ENCODE data around the gene STEAP3.

STEAP3 gene

DNA sequence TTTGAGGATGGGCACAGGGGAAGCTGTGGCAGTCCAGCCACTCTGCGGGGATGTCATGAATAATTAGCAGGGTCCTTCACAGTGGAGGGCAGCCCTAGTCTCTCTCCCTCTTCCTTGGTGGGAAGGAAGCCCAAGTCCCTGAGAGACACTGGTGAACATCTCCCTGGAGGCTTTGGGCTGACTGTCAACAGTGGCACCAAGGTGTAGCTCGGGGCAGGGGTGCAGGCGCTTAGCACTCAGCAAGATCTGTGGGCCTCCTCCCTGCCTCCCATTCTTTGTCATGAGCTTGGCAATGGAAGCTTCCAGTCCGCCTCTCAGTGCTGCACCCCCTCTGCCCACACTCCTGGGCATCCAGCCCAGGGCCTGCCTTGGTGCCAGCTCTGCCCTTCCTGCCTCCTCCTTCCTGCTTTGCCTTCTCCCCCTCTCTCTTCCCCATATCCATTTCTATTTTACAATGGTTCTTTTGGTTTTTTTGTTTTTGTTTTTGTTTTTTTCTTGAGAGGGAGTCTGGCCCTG is 59.4 kb downstream of the STEAP3 start:
- Histone ChIP-seq H3K36me3 (replicated peaks) (no peaks in the 10 kb centered on the region), H3K9me3 (no peaks in the 10 kb centered on the region), H3K4me3 (no peak overlapping the region), H3K27me3 (ENCODE audit: low read depth) (no peaks in the 10 kb centered on the region), H3K4me1 (no peaks in the 10 kb centered on the region)
- in situ Hi-C loops (cut with MboI; ENCODE audit: low sequenced_read_pairs) = no loop called here
- no peak for DNase-seq (ENCODE audit: low spot score in 2 of 2)

DNA sequence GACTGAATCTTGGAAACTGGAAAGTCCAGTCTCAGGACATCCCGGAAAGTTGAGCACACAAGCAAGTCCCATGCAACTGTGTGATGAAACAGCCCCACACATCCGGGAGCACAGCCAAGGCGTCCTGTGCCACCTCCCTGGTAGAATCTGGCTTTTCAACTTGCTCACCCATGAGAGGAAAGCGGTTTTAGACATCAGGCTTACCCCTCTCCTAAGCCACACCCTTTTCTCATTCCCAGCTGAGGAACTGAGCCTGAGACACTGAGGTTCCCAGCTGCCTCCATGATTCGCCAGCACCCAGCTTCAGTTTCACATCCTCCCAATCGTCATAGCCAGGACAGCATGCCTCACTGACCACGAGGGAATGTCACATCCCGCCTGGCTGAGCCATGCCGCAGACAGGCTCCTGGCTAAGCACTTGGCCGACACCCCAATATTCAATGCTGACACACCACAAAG is 60.3 kb downstream of the STEAP3 start:
- no peaks in the 10 kb centered on the region for H3K9me3 ChIP-seq
- no peak for DNase-seq (ENCODE audit: low spot score in 2 of 2)
- no peak overlapping the region for H3K4me3 ChIP-seq
- in situ Hi-C loops (cut with MboI; ENCODE audit: low sequenced_read_pairs) = no loop called here
- H3K27me3 ChIP-seq (ENCODE audit: low read depth) = no peaks in the 10 kb centered on the region
- no peaks in the 10 kb centered on the region for H3K4me1 ChIP-seq
- H3K36me3 ChIP-seq (replicated peaks) = no peaks in the 10 kb centered on the region

DNA sequence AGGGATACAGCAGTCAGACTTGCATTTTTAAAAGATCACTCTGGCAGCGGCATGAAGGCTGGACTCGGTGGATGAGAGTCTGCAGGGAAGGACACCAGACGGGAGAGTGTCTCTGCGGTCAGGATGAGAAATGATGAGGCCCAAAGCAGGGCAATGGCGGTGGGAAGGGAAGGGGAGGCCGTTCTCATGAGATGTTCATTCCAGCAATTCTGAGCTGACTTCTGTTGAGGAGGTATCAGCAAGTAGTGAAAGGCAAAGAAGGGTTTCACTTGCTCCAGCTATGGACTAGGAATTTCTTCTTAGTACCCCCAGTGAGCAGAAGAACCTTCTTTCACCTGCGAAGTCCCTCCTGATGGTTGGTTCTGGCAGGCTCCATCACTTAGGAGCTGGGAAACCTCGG is 63.0 kb downstream of the STEAP3 start:
- H3K4me1 ChIP-seq = peaks cover under 1% of the 10 kb centered on the region
- no peaks in the 10 kb centered on the region for H3K27me3 ChIP-seq (ENCODE audit: low read depth)
- in situ Hi-C loops (cut with MboI; ENCODE audit: low sequenced_read_pairs) = no loop called here
- no peaks in the 10 kb centered on the region for H3K36me3 ChIP-seq (replicated peaks)
- H3K4me3 ChIP-seq = no peak overlapping the region
- no peak for DNase-seq (ENCODE audit: low spot score in 2 of 2)
- H3K9me3 ChIP-seq = no peaks in the 10 kb centered on the region

DNA sequence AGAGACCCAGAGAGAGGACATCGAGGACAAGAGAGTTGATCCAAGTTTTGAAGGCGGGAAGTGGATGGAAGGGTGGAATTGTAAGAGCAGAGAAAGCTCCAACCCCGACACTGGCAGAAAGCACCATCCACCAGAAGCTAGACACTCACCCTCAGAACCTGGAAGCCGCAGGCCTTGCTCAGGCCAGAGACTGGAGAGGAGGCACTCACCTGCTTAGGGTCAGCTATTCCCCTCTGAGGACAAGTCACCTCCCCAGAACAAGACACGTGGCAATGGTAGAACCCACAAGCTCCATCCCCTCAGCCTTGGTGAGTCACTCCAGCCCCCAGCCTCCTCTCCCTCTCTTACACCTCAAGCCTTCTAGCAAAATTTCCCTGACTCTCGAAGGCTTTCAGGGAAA is 64.9 kb downstream of the STEAP3 start:
- Histone ChIP-seq H3K4me1 (peaks cover 5% of the 10 kb centered on the region), H3K4me3 (no peak overlapping the region), H3K36me3 (replicated peaks) (no peaks in the 10 kb centered on the region), H3K9me3 (no peaks in the 10 kb centered on the region), H3K27me3 (ENCODE audit: low read depth) (no peaks in the 10 kb centered on the region)
- in situ Hi-C loops (cut with MboI; ENCODE audit: low sequenced_read_pairs) = no loop called here
- DNase-seq (ENCODE audit: low spot score in 2 of 2) = no peak

DNA sequence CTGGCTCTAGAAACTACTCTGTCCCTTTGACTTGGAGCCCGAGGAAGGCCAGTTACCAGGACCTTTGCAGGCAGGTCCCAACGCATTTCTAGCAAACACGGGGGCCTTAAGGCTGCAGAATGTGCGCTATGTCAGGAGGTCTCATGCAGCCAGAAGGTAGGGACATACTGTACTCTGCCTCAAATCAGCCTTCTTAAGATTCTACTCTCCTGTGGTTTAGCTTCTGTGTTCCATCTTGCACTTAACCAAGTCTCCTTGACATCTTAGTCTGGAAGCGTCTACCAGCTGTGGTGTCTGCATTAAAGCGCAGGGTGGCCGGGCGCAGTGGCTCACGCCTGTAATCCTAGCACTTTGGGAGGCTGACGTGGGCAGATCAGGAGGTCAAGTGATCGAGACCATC is 65.5 kb downstream of the STEAP3 start:
- in situ Hi-C loops (cut with MboI; ENCODE audit: low sequenced_read_pairs) = no loop called here
- no peak for DNase-seq (ENCODE audit: low spot score in 2 of 2)
- Histone ChIP-seq H3K27me3 (ENCODE audit: low read depth) (no peaks in the 10 kb centered on the region), H3K9me3 (no peaks in the 10 kb centered on the region), H3K36me3 (replicated peaks) (no peaks in the 10 kb centered on the region), H3K4me3 (no peak overlapping the region), H3K4me1 (peaks cover 5% of the 10 kb centered on the region)

DNA sequence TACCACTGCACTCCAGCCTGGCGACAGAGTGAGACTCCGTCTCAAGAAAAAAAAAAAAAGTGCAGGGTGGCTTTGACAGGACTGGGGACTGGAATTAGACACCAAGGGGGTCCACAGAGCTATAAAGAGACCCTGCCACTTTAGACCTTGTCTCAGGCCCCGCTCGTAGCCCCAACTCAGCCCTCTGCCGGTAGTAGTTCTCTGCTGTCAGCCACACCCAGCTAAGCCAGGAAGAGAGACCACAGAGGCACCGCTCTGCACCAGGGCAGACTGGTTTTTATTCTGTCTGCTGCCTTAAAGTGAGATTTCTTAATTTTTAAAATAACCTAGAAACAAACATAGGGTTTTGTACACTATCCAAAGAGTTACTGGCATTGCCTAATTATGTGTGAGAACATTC is 66.0 kb downstream of the STEAP3 start:
- no peaks in the 10 kb centered on the region for H3K36me3 ChIP-seq (replicated peaks)
- no peak overlapping the region for H3K4me3 ChIP-seq
- H3K27me3 ChIP-seq (ENCODE audit: low read depth) = no peaks in the 10 kb centered on the region
- in situ Hi-C loops (cut with MboI; ENCODE audit: low sequenced_read_pairs) = no loop called here
- DNase-seq (ENCODE audit: low spot score in 2 of 2) = no peak
- H3K9me3 ChIP-seq = no peaks in the 10 kb centered on the region
- peaks cover 5% of the 10 kb centered on the region for H3K4me1 ChIP-seq

DNA sequence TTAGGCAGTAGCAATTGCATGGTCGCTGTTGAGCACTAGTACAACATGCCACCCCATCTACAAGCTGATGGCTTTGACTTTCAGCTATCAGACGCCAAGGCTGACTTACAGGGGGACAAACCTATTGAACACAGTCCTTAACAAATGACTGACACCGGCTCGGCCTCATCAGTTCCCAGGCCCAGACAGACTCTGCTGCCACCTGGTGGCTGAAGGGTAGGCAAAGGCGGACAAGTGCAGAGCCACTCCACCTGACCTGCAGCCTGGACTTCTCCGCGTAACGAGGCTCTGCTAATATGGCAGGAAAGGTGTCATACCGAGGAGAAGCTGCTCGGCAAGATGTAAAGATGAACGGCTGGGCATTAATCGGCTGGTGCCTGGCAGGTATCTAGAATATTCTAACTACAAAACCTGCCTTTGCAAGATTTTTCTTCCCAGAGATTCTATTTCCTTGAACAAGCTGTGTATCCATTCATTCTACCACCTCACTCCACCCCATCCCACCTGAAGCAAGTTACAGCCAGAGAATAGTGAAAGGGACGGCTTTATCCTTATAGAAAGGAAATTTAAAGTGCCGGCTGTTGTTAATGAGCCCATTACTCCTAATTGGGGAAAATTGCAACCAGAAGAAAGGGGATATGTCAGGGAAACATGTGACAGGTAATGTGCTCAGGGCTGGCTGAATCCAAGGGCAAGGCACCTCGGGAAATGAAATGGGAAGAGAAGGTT is 67.4 kb downstream of the STEAP3 start:
- H3K27me3 ChIP-seq (ENCODE audit: low read depth) = no peaks in the 10 kb centered on the region
- peaks cover 5% of the 10 kb centered on the region for H3K4me1 ChIP-seq
- H3K9me3 ChIP-seq = no peaks in the 10 kb centered on the region
- no peak overlapping the region for H3K4me3 ChIP-seq
- peak; percentile 25 to 65 for DNase-seq (ENCODE audit: low spot score in 2 of 2)
- H3K36me3 ChIP-seq (replicated peaks) = no peaks in the 10 kb centered on the region
- in situ Hi-C loops (cut with MboI; ENCODE audit: low sequenced_read_pairs) = no loop called here

DNA sequence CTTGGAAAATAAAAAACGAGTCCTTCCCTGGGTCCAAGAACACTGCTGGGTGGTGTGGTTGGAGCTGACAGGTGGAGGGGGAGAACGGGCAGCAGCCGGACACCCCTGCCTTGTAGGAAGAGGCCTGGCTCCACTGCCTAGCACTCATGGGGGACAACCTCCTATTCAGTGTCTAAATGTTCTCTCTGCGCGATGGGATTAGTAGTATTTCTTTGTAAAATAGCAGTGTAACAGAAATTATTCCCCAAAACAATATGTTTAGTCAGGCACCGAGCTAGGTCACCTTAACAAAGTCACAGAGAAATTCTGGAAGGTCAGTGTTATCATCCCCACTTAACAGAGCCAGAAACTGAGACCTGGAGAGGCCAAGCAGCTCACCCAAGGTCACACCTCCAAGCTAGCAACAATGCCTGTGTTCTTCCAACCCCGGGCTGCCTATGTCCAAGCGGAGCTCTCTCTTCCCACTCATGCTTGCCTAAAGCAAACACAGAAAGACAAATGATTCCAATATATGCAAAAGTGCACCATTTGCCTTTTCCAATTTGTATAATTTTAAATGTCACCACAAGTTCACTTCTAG is 68.0 kb downstream of the STEAP3 start:
- Histone ChIP-seq H3K9me3 (no peaks in the 10 kb centered on the region), H3K27me3 (ENCODE audit: low read depth) (no peaks in the 10 kb centered on the region), H3K4me1 (peaks cover 5% of the 10 kb centered on the region), H3K4me3 (no peak overlapping the region), H3K36me3 (replicated peaks) (no peaks in the 10 kb centered on the region)
- in situ Hi-C loops (cut with MboI; ENCODE audit: low sequenced_read_pairs) = no loop called here
- DNase-seq (ENCODE audit: low spot score in 2 of 2) = no peak

DNA sequence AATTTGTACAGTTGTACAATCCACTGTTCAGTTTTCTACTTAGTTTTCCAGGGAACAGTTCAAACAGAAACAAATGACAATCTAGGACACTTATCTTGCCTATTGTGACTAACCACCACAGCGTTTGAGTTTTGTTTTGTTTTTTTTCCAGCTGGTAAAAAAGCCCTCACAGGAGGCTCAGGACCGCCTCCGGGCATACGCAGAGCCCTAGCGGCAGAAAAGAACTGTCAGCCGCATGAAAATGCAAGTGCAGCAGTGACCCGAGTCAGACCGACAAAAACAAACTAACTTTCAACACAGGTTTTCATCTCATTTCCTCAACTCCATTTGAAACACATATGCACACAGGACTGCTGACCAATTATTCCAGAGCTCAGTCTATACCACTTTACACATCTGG is 68.6 kb downstream of the STEAP3 start:
- DNase-seq (ENCODE audit: low spot score in 2 of 2) = peak; percentile 46 to 72
- Histone ChIP-seq H3K27me3 (ENCODE audit: low read depth) (no peaks in the 10 kb centered on the region), H3K4me1 (peaks cover 5% of the 10 kb centered on the region), H3K36me3 (replicated peaks) (no peaks in the 10 kb centered on the region), H3K4me3 (no peak overlapping the region), H3K9me3 (no peaks in the 10 kb centered on the region)
- in situ Hi-C loops (cut with MboI; ENCODE audit: low sequenced_read_pairs) = no loop called here

DNA sequence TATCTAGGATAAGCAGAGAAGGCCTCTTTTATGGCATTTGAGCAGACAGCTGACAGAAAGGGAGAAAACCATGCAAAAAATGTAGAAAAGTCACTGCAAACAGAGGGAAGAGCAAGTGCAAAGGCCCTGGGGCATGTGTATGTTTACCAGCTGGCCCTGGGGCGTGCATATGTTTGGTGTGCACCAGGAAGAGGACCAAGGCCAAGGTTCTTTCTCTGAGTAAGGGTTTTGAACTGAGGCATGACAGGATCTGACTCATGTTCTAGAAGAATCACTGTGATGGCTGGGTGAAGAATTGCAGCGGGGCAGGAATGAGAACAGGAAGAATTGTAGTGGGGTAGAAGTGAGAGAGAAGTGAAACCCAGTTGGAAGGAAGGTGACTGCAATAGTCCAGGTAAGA is 69.6 kb downstream of the STEAP3 start:
- in situ Hi-C loops (cut with MboI; ENCODE audit: low sequenced_read_pairs) = no loop called here
- Histone ChIP-seq H3K36me3 (replicated peaks) (no peaks in the 10 kb centered on the region), H3K27me3 (ENCODE audit: low read depth) (no peaks in the 10 kb centered on the region), H3K4me3 (no peak overlapping the region), H3K9me3 (no peaks in the 10 kb centered on the region), H3K4me1 (peaks cover 5% of the 10 kb centered on the region)
- no peak for DNase-seq (ENCODE audit: low spot score in 2 of 2)

DNA sequence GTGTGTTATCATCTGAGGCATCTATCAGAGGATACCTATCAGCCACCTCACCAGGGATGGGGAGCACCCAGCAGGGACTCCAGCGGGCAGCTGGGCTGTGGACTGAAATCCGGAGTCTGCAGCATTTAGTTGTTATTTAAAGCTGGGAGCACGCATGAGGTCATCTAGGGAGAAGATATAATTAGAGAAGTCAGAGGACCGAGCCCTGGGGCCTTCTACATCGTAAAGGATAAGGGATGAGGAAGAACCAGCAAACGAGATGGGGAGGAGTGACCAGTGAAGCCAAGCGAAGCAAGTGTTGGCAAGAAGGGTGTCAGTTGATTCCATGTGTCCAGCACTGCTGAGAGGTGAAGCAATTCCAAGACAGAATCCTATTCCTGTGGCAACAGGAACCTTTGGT is 70.3 kb downstream of the STEAP3 start:
- H3K9me3 ChIP-seq = no peaks in the 10 kb centered on the region
- H3K4me1 ChIP-seq = peaks cover 5% of the 10 kb centered on the region
- H3K27me3 ChIP-seq (ENCODE audit: low read depth) = no peaks in the 10 kb centered on the region
- DNase-seq (ENCODE audit: low spot score in 2 of 2) = no peak
- no peaks in the 10 kb centered on the region for H3K36me3 ChIP-seq (replicated peaks)
- in situ Hi-C loops (cut with MboI; ENCODE audit: low sequenced_read_pairs) = no loop called here
- no peak overlapping the region for H3K4me3 ChIP-seq

DNA sequence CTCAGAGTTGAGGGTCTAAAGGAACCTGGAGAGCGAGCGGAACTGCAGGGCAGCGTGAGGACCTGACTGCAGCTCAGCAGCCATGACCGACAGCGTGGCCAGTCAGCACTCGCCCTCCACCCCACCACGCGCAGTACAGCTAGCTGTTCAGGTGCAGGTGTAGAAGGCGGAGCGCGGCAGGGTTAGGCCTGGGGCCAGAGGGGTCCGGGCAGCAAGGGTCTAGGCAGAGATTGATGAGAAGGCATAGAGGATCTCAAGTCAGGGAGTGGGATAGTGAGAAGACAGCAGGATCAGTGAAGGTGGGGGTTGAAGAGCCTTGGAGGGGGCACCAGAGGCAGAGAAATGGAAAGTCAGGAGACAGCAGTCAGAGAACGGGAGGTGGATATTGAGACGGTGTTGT is 71.0 kb downstream of the STEAP3 start:
- H3K27me3 ChIP-seq (ENCODE audit: low read depth) = no peaks in the 10 kb centered on the region
- H3K4me1 ChIP-seq = peaks cover 5% of the 10 kb centered on the region
- DNase-seq (ENCODE audit: low spot score in 2 of 2) = no peak
- H3K4me3 ChIP-seq = no peak overlapping the region
- no peaks in the 10 kb centered on the region for H3K36me3 ChIP-seq (replicated peaks)
- no peaks in the 10 kb centered on the region for H3K9me3 ChIP-seq
- in situ Hi-C loops (cut with MboI; ENCODE audit: low sequenced_read_pairs) = no loop called here

DNA sequence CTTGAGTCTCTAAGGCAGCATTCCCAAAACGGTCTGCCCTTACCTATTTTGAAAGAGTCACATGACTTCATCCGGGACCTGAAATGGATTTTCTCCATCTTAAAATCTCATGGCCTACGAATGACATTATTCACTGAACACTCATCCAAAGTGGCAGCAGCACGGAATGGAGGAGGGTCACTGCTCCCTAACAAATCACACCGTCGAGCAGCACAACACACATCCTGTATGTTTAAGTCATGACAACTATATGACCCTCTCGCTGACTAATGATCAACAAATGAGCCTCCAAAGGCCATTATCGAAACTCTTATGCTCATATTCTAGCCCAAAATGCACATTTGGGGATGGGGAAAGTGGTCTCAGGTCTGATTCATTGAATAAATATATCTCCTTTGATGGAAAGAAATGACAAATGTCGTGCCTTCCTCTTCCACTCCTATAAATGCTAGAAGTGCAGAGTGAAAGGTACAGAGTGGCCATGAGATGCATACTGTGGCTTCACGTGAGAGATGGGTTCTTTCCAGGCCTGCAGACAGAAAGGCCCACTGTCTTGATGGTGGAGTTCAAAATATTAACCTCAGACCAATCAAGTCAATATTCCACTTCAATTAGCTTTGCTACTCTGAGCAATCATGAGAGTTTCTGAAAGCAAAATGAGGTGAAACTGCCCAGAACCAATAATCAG is 72.2 kb downstream of the STEAP3 start:
- H3K9me3 ChIP-seq = no peaks in the 10 kb centered on the region
- H3K27me3 ChIP-seq (ENCODE audit: low read depth) = no peaks in the 10 kb centered on the region
- in situ Hi-C loops (cut with MboI; ENCODE audit: low sequenced_read_pairs) = no loop called here
- H3K4me1 ChIP-seq = peaks cover 5% of the 10 kb centered on the region
- no peak overlapping the region for H3K4me3 ChIP-seq
- H3K36me3 ChIP-seq (replicated peaks) = no peaks in the 10 kb centered on the region
- DNase-seq (ENCODE audit: low spot score in 2 of 2) = no peak

DNA sequence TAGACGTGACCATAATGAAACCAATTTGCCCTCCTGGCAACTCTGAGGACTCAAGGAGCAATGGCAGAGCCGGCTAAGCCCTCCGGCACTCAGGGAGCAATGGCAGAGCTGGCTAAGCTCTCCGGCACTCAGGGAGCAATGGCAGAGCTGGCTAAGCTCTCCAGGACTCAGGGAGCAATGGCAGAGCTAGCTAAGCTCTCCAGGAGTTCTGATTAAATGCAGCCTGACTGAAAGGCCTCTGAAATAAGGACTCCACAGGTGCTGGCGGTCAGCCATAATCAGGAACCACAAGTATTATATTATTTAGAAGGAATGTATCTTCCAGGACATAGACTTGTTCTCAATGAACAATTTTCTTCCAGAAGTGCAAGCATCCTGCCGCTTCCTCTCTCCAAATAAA is 77.8 kb downstream of the STEAP3 start:
- no peaks in the 10 kb centered on the region for H3K27me3 ChIP-seq (ENCODE audit: low read depth)
- H3K4me3 ChIP-seq = no peak overlapping the region
- in situ Hi-C loops (cut with MboI; ENCODE audit: low sequenced_read_pairs) = no loop called here
- DNase-seq (ENCODE audit: low spot score in 2 of 2) = no peak
- H3K9me3 ChIP-seq = no peaks in the 10 kb centered on the region
- no peaks in the 10 kb centered on the region for H3K36me3 ChIP-seq (replicated peaks)
- H3K4me1 ChIP-seq = no peaks in the 10 kb centered on the region

Measured in HAP-1 (cell line).